HEK293 (cell line): ENCODE measurements around the gene DES.

Experiments
- CTCF ChIA-PET: fragments of 350-600 bp; formaldehyde crosslinking; extraction: SDS; loops from one replicate; lab custom pipeline; 2021; ENCODE audit warnings: antibody characterized with exemption; lab: Yijun Ruan, JAX
- POLR2A ChIA-PET: fragments of 300-600 bp; formaldehyde crosslinking; extraction: SDS; loops from one replicate; lab custom pipeline; 2020; ENCODE audit warnings: antibody characterized with exemption, inconsistent platforms; lab: Yijun Ruan, JAX
- H3K27ac ChIP-seq: fragments of 200-500 bp; sonication (Bioruptor generic); 2 replicates; pipeline ENCODE4 v1.5.1; 2014; ENCODE audit warnings: low read depth, low read length, control low read depth, inconsistent platforms; ENCODE audit errors: extremely low read depth
- H3K36me3 ChIP-seq, 2 experiments: fragments of 200-500 bp in 1 of 2; sonication (Bioruptor generic) in 1 of 2; 1 replicate in 1 of 2; 2 replicates in 1 of 2; pipeline ENCODE4 v1.5.1; 2014 to 2017; ENCODE audit warnings: inconsistent platforms in 2 of 2, low read length in 2 of 2; ENCODE audit not compliant: control insufficient read depth in 2 of 2, insufficient read depth in 1 of 2
- H3K4me1 ChIP-seq: fragments of 200-500 bp; sonication (Bioruptor generic); 2 replicates; pipeline ENCODE4 v1.5.1; 2014; ENCODE audit warnings: mild to moderate bottlenecking, low read length, inconsistent platforms; ENCODE audit not compliant: control insufficient read depth, insufficient read depth
- H3K4me3 ChIP-seq: 2 replicates; pipeline ENCODE4 v1.5.1; 2011; ENCODE audit warnings: low read depth, mild to moderate bottlenecking, control low read depth, low read length, moderate library complexity
- H3K9me3 ChIP-seq: fragments of 200-500 bp; sonication (Bioruptor generic); 2 replicates; pipeline ENCODE4 v1.5.1; 2014; ENCODE audit warnings: low read depth, low read length, inconsistent platforms; ENCODE audit not compliant: control insufficient read depth, insufficient read depth
- KLF8 ChIP-seq: fragments of 450-650 bp; formaldehyde crosslinking; IDR thresholded peaks from 2 replicates; pipeline ENCODE4 v1.5.1; 2016; ENCODE audit warnings: missing biosample characterization, missing genetic modification characterization
- ZBTB17 ChIP-seq: fragments of 450-650 bp; formaldehyde crosslinking; IDR thresholded peaks from 2 replicates; pipeline ENCODE4 v1.5.1; 2016; ENCODE audit warnings: missing biosample characterization, missing genetic modification characterization
- ZNF140 ChIP-seq: fragments of 450-650 bp; formaldehyde crosslinking; IDR thresholded peaks from 2 replicates; pipeline ENCODE4 v1.5.1; 2016; ENCODE audit warnings: missing biosample characterization, missing genetic modification characterization
- ZNF16 ChIP-seq: fragments of 450-650 bp; formaldehyde crosslinking; IDR thresholded peaks from 2 replicates; pipeline ENCODE4 v1.5.1; 2016; ENCODE audit warnings: low read depth, missing biosample characterization, missing genetic modification characterization
- ZNF292 ChIP-seq: fragments of 450-650 bp; formaldehyde crosslinking; IDR thresholded peaks from 2 replicates; pipeline ENCODE4 v1.5.1; 2016; ENCODE audit warnings: low read depth, missing biosample characterization, missing genetic modification characterization, borderline replicate concordance
- ZNF404 ChIP-seq: fragments of 450-650 bp; formaldehyde crosslinking; IDR thresholded peaks from 2 replicates; pipeline ENCODE4 v1.5.1; 2017; ENCODE audit warnings: missing biosample characterization, missing genetic modification characterization
- ZNF600 ChIP-seq: fragments of 450-650 bp; formaldehyde crosslinking; IDR thresholded peaks from 2 replicates; pipeline ENCODE4 v1.5.1; 2016; ENCODE audit warnings: missing biosample characterization, missing genetic modification characterization
- ZNF629 ChIP-seq: fragments of 450-650 bp; formaldehyde crosslinking; IDR thresholded peaks from 2 replicates; pipeline ENCODE4 v1.5.1; 2017; ENCODE audit warnings: missing biosample characterization, missing genetic modification characterization
- ZNF654 ChIP-seq: fragments of 450-650 bp; formaldehyde crosslinking; IDR thresholded peaks from 2 replicates; pipeline ENCODE4 v1.5.1; 2016; ENCODE audit warnings: low read depth, missing biosample characterization, missing genetic modification characterization
- ZNF768 ChIP-seq: fragments of 450-650 bp; formaldehyde crosslinking; IDR thresholded peaks from 2 replicates; pipeline ENCODE4 v1.5.1; 2018; ENCODE audit warnings: missing biosample characterization, mild to moderate bottlenecking, missing genetic modification characterization
- TF ChIP-seq, protein P1 (sequence below): fragments of 450-650 bp; formaldehyde crosslinking; IDR thresholded peaks from 2 replicates; pipeline ENCODE4; 2016; ENCODE audit warnings: missing biosample characterization, missing genetic modification characterization
- TF ChIP-seq, protein P2 (sequence below): fragments of 450-650 bp; formaldehyde crosslinking; IDR thresholded peaks from 2 replicates; pipeline ENCODE4 v1.5.1; 2016; ENCODE audit warnings: missing biosample characterization, missing genetic modification characterization
- TF ChIP-seq, protein P3 (sequence below): fragments of 450-650 bp; formaldehyde crosslinking; conservative IDR thresholded peaks from 2 replicates; pipeline ENCODE4 v1.5.1; 2016; ENCODE audit warnings: low read depth, missing biosample characterization, missing genetic modification characterization
- TF ChIP-seq, protein P4 (sequence below): fragments of 450-650 bp; formaldehyde crosslinking; conservative IDR thresholded peaks from 2 replicates; pipeline ENCODE4 v1.5.1; 2016; ENCODE audit warnings: low read depth, missing biosample characterization, missing genetic modification characterization
- TF ChIP-seq, protein P5 (sequence below): sonication (generic); formaldehyde crosslinking; IDR thresholded peaks from 2 replicates; pipeline ENCODE4 v1.8.1; 2022; ENCODE audit warnings: mild to moderate bottlenecking, moderate library complexity, missing genetic modification reagents
- TF ChIP-seq, protein P6 (sequence below): fragments of 450-650 bp; formaldehyde crosslinking; IDR thresholded peaks from 2 replicates; pipeline ENCODE4 v1.5.1; 2016; ENCODE audit warnings: missing biosample characterization, missing genetic modification characterization
- TF ChIP-seq, protein P7 (sequence below): fragments of 450-650 bp; formaldehyde crosslinking; IDR thresholded peaks from 2 replicates; pipeline ENCODE4 v1.5.1; 2016; ENCODE audit warnings: missing biosample characterization, missing genetic modification characterization

The DES gene

DNA sequence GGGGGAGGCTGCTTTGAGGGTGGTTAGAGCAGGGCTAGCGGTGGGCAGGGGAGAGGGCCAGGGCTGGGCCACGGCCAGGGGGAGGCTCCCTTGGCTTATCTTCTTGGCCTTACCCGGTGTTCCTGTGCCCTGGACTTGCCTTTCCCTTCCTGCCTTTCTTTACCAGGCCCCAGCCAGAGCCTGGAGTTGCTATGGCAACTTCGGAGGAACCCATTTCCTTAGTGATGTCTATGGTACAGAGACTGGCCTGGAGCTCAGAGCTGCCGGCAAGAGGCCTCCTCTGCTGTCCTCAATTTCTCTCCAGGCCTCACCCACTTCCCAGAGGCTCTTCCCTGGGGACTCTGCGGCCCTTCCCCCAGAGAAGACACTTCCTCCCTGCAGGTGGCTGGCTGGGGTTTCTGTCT, 27.9 kb downstream of the DES start:
- H3K4me3 ChIP-seq = no peak overlapping the region
- H3K4me1 ChIP-seq = no peaks in the 10 kb centered on the region
- POLR2A ChIA-PET = interaction anchor here (1.4 kb wide), 1 partner anchor 52 kb away, joined by 8 read pairs; the partner anchor contains the start of gene GMPPA
- no peaks in the 10 kb centered on the region for H3K9me3 ChIP-seq
- CTCF ChIA-PET = interaction anchor here (0.6 to 1.1 kb wide), 2 partner anchors 13 to 64 kb away, joined by 3 to 7 read pairs; no protein-coding TSS in a partner anchor
- TF ChIP-seq ZNF404 = no peak
- TF ChIP-seq ZNF768 (tag by site-specific recombination) = no peak
- TF ChIP-seq, protein P1, sequence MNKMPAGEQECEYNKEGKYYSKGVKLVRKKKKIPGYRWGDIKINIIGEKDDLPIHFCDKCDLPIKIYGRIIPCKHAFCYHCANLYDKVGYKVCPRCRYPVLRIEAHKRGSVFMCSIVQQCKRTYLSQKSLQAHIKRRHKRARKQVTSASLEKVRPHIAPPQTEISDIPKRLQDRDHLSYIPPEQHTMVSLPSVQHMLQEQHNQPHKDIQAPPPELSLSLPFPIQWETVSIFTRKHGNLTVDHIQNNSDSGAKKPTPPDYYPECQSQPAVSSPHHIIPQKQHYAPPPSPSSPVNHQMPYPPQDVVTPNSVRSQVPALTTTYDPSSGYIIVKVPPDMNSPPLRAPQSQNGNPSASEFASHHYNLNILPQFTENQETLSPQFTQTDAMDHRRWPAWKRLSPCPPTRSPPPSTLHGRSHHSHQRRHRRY = no peak
- no peak for TF ChIP-seq ZNF654
- TF ChIP-seq ZNF140 (tag by site-specific recombination) = no peak
- TF ChIP-seq, protein P2, sequence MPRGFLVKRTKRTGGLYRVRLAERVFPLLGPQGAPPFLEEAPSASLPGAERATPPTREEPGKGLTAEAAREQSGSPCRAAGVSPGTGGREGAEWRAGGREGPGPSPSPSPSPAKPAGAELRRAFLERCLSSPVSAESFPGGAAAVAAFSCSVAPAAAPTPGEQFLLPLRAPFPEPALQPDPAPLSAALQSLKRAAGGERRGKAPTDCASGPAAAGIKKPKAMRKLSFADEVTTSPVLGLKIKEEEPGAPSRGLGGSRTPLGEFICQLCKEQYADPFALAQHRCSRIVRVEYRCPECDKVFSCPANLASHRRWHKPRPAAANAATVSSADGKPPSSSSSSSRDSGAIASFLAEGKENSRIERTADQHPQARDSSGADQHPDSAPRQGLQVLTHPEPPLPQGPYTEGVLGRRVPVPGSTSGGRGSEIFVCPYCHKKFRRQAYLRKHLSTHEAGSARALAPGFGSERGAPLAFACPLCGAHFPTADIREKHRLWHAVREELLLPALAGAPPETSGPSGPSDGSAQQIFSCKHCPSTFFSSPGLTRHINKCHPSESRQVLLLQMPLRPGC (tag by site-specific recombination) = no peak
- TF ChIP-seq KLF8 = no peak
- TF ChIP-seq, protein P3, sequence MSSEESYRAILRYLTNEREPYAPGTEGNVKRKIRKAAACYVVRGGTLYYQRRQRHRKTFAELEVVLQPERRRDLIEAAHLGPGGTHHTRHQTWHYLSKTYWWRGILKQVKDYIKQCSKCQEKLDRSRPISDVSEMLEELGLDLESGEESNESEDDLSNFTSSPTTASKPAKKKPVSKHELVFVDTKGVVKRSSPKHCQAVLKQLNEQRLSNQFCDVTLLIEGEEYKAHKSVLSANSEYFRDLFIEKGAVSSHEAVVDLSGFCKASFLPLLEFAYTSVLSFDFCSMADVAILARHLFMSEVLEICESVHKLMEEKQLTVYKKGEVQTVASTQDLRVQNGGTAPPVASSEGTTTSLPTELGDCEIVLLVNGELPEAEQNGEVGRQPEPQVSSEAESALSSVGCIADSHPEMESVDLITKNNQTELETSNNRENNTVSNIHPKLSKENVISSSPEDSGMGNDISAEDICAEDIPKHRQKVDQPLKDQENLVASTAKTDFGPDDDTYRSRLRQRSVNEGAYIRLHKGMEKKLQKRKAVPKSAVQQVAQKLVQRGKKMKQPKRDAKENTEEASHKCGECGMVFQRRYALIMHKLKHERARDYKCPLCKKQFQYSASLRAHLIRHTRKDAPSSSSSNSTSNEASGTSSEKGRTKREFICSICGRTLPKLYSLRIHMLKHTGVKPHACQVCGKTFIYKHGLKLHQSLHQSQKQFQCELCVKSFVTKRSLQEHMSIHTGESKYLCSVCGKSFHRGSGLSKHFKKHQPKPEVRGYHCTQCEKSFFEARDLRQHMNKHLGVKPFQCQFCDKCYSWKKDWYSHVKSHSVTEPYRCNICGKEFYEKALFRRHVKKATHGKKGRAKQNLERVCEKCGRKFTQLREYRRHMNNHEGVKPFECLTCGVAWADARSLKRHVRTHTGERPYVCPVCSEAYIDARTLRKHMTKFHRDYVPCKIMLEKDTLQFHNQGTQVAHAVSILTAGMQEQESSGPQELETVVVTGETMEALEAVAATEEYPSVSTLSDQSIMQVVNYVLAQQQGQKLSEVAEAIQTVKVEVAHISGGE = peak; percentile 19; the same call in 1 of the 2 replicates
- TF ChIP-seq ZNF600 (tag by site-specific recombination) = 0 out of 2 replicates have a peak, but pooled peaks have one; percentile 12
- TF ChIP-seq, protein P4, sequence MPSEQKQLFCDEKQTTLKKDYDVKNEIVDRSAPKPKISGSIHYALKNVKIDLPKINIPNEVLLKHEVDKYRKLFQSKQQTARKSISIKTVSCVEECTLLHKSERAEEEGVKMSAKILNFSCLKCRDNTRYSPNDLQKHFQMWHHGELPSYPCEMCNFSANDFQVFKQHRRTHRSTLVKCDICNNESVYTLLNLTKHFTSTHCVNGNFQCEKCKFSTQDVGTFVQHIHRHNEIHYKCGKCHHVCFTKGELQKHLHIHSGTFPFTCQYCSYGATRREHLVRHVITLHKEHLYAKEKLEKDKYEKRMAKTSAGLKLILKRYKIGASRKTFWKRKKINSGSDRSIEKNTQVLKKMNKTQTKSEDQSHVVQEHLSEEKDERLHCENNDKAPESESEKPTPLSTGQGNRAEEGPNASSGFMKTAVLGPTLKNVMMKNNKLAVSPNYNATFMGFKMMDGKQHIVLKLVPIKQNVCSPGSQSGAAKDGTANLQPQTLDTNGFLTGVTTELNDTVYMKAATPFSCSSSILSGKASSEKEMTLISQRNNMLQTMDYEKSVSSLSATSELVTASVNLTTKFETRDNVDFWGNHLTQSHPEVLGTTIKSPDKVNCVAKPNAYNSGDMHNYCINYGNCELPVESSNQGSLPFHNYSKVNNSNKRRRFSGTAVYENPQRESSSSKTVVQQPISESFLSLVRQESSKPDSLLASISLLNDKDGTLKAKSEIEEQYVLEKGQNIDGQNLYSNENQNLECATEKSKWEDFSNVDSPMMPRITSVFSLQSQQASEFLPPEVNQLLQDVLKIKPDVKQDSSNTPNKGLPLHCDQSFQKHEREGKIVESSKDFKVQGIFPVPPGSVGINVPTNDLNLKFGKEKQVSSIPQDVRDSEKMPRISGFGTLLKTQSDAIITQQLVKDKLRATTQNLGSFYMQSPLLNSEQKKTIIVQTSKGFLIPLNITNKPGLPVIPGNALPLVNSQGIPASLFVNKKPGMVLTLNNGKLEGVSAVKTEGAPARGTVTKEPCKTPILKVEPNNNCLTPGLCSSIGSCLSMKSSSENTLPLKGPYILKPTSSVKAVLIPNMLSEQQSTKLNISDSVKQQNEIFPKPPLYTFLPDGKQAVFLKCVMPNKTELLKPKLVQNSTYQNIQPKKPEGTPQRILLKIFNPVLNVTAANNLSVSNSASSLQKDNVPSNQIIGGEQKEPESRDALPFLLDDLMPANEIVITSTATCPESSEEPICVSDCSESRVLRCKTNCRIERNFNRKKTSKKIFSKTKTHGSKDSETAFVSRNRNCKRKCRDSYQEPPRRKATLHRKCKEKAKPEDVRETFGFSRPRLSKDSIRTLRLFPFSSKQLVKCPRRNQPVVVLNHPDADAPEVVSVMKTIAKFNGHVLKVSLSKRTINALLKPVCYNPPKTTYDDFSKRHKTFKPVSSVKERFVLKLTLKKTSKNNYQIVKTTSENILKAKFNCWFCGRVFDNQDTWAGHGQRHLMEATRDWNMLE = no peak
- TF ChIP-seq, protein P5, sequence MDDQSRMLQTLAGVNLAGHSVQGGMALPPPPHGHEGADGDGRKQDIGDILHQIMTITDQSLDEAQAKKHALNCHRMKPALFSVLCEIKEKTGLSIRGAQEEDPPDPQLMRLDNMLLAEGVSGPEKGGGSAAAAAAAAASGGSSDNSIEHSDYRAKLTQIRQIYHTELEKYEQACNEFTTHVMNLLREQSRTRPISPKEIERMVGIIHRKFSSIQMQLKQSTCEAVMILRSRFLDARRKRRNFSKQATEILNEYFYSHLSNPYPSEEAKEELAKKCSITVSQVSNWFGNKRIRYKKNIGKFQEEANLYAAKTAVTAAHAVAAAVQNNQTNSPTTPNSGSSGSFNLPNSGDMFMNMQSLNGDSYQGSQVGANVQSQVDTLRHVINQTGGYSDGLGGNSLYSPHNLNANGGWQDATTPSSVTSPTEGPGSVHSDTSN (CRISPR knock-in tag) = no peak
- TF ChIP-seq, protein P6, sequence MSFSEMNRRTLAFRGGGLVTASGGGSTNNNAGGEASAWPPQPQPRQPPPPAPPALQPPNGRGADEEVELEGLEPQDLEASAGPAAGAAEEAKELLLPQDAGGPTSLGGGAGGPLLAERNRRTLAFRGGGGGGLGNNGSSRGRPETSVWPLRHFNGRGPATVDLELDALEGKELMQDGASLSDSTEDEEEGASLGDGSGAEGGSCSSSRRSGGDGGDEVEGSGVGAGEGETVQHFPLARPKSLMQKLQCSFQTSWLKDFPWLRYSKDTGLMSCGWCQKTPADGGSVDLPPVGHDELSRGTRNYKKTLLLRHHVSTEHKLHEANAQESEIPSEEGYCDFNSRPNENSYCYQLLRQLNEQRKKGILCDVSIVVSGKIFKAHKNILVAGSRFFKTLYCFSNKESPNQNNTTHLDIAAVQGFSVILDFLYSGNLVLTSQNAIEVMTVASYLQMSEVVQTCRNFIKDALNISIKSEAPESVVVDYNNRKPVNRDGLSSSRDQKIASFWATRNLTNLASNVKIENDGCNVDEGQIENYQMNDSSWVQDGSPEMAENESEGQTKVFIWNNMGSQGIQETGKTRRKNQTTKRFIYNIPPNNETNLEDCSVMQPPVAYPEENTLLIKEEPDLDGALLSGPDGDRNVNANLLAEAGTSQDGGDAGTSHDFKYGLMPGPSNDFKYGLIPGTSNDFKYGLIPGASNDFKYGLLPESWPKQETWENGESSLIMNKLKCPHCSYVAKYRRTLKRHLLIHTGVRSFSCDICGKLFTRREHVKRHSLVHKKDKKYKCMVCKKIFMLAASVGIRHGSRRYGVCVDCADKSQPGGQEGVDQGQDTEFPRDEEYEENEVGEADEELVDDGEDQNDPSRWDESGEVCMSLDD (tag by site-specific recombination) = no peak
- TF ChIP-seq ZNF16 (tag by site-specific recombination) = no peak
- TF ChIP-seq, protein P7, sequence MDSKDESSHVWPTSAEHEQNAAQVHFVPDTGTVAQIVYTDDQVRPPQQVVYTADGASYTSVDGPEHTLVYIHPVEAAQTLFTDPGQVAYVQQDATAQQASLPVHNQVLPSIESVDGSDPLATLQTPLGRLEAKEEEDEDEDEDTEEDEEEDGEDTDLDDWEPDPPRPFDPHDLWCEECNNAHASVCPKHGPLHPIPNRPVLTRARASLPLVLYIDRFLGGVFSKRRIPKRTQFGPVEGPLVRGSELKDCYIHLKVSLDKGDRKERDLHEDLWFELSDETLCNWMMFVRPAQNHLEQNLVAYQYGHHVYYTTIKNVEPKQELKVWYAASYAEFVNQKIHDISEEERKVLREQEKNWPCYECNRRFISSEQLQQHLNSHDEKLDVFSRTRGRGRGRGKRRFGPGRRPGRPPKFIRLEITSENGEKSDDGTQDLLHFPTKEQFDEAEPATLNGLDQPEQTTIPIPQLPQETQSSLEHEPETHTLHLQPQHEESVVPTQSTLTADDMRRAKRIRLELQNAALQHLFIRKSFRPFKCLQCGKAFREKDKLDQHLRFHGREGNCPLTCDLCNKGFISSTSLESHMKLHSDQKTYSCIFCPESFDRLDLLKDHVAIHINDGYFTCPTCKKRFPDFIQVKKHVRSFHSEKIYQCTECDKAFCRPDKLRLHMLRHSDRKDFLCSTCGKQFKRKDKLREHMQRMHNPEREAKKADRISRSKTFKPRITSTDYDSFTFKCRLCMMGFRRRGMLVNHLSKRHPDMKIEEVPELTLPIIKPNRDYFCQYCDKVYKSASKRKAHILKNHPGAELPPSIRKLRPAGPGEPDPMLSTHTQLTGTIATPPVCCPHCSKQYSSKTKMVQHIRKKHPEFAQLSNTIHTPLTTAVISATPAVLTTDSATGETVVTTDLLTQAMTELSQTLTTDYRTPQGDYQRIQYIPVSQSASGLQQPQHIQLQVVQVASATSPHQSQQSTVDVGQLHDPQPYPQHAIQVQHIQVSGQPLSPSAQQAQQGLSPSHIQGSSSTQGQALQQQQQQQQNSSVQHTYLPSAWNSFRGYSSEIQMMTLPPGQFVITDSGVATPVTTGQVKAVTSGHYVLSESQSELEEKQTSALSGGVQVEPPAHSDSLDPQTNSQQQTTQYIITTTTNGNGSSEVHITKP (tag by site-specific recombination) = peak; percentile 72
- no peak for TF ChIP-seq ZNF292 (tag by site-specific recombination)
- no peak for TF ChIP-seq ZNF629 (tag by site-specific recombination)
- TF ChIP-seq ZBTB17 (tag by site-specific recombination) = 0 out of 2 replicates have a peak, but pooled peaks have one; percentile 20
- H3K27ac ChIP-seq = no peak overlapping the region
- peaks cover 0 to 38% of the 10 kb centered on the region in 2 experiments; a peak in 1 of 3 replicates for H3K36me3 ChIP-seq
